NCI-H82 (cell line): Measurements from ENCODE around the gene CBX8.

Source experiments
- DNase-seq: peaks from one replicate; lab custom pipeline; 2025; lab: John Stamatoyannopoulos, UW

CBX8 gene

GRCh38 chr17:79835470-79835899 is 38.6 kb upstream of the CBX8 start:
- DNase-seq: no peak

DNA sequence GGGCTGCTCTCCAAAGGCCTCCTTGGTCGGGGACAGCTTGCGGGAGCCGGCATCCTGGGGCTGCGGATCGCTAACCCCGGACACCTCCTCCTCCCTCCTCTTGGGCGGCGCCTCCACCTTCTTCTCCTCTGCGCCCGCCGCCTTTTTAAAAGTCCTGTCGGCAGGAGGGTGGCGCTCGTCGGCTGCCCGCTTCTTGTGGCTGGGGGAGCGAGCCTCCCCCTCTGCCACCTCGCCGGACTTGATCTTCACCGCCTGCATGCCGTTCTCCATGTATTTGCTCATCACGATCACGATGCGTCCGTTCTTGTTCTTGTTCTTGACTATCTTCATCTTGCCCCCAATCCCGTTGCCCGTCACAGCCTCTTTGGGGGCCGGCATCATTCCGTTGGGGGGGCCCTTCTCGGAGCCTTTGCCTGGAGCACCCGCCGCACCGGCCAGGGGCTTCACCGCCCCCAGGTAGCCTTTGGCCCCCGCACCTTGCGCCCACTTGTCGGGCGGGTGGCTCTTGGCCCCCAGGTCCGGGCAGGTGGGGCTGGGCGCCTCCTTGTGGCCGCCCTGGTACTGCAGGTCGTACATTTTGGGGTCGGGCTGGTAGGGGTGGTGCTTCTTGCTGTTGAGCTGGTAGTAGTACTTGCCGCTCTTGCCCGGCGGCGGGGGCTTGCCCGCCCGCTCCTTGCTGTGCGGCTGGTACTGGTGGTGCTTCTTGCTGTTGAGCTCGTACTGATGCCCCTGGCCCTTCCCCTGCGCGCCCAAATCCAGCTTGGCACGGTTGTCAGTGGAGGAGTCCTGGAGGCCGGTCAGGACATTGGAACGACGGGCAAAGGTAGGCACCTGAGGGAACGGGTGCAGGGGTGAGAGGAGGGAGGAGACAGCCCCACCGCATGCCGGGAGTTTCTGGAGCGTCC is 37.9 kb upstream of the CBX8 start:
- peak; percentile 20 for DNase-seq

DNA sequence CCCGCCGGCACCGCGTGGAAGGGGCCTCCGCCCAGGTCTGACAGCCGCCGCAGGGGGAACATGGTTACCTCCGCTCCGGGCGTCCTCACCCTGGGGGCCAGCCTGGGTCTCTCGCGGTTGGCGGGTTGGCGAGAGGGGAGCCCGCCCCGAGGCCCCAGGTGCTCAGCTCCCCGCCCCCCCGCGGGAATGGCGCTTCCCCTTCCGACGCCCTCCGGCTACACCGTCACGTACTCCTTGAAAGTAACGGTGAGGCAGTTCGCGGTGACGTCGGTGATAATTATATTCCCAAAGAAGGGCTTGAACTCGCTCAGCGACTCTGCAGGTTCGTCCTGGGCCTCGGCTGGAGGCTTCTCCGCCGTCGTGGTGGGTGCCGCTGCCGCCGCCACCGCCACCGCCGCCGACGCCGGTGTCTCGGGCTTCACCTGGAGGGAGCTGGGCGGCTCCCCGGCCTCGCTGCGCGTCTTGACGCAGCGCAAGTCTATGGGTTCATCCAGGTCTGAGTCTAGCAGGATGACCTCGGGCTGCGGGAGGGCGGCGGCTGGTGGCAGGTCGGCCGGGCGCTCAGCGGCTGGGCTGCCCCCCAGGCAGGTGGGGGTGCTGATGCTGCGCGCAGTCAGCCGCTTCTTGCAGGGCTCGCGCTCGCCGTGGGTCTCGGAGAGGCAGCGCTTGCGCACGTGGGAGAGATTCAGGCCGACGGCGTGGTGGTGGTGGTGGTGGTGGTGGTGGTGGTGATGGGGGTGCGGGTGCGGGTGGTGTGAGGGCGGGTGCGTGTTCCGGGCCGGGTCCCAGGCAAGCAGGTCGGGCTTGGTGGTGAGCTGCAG is 37.1 kb upstream of the CBX8 start:
- DNase-seq: no peak

GRCh38 chr17:79833110-79833450 is 36.2 kb upstream of the CBX8 start:
- DNase-seq: no peak

- DNase-seq: no peak
Measured at GRCh38 chr17:79832218-79833109, 35.6 kb upstream of the CBX8 start.

- no peak for DNase-seq
Measured at GRCh38 chr17:79831265-79832217, 34.7 kb upstream of the CBX8 start.

GRCh38 chr17:79830763-79831264 is 33.9 kb upstream of the CBX8 start:
- DNase-seq: no peak

- DNase-seq: no peak
Measured at GRCh38 chr17:79830303-79830702, 33.4 kb upstream of the CBX8 start.

GRCh38 chr17:79829457-79829856 is 32.6 kb upstream of the CBX8 start:
- DNase-seq: no peak

DNA sequence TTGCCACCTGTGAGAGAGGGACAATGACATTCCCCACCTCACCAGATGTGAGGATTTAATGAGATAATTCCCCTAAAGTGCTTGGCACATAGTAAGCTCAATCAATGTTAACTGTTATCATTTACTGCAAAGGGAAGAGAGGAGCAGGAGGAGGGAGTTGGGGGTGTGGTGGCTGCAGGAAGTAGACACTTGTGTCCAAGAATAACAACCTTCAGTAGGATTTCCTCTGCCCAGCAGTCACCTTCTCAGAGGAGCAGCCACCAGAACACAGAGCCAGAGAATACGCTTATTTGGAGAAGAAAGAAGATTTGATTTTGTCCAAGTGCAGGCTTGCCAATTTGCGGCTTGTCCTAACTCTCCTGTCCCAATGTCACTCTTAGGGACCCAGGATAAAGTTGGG is 32.1 kb upstream of the CBX8 start:
- DNase-seq: peak; percentile 67

GRCh38 chr17:79826841-79827578 is 30.1 kb upstream of the CBX8 start:
- no peak for DNase-seq

GRCh38 chr17:79826204-79826680 is 29.4 kb upstream of the CBX8 start:
- DNase-seq: no peak

DNA sequence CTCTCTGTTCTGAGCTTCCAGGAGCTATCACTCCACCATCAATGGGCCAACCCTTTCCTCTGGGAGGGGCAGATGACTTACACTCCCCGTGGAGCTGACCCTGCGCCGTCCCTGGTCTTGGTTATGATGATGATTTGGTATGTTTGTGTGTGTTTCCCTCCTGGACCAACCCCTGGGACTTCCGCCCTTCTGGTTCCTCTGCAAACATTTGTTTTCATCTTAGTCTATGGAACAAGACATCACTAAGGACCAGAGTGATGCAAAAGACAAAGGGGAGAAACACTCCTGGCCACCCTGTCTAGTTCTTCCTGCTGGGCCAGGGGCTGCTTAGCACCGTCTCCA is 28.7 kb upstream of the CBX8 start:
- DNase-seq: no peak

- no peak for DNase-seq
Measured at GRCh38 chr17:79824893-79825579, 28.2 kb upstream of the CBX8 start.

GRCh38 chr17:79824234-79824633 is 27.4 kb upstream of the CBX8 start:
- DNase-seq: no peak

DNA sequence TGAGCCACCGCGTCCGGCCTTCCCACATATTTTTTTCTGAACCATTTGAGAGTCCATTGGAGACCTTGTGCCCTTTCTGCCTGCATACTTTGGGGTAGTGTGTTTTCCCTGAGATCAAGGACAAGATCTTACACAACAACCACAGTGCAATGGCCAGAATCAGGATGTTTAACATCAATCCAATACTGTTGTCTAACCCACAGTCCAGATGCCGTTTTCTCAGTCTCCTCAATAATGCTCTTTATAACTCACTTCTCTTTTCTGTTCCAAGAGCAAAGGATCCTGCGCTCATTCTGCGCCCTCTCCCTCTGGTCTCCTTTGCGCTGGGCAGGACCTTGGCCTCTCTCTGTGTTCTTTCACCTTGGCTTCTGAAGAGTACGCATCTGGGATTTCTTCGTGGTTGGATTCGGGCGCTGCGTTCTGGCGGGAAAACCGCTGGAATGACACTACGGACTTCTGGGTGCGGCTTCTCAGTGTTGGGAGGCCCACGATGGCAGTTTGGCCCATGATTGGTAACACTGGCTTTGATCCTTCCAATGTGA is 25.8 kb upstream of the CBX8 start:
- no peak for DNase-seq

DNA sequence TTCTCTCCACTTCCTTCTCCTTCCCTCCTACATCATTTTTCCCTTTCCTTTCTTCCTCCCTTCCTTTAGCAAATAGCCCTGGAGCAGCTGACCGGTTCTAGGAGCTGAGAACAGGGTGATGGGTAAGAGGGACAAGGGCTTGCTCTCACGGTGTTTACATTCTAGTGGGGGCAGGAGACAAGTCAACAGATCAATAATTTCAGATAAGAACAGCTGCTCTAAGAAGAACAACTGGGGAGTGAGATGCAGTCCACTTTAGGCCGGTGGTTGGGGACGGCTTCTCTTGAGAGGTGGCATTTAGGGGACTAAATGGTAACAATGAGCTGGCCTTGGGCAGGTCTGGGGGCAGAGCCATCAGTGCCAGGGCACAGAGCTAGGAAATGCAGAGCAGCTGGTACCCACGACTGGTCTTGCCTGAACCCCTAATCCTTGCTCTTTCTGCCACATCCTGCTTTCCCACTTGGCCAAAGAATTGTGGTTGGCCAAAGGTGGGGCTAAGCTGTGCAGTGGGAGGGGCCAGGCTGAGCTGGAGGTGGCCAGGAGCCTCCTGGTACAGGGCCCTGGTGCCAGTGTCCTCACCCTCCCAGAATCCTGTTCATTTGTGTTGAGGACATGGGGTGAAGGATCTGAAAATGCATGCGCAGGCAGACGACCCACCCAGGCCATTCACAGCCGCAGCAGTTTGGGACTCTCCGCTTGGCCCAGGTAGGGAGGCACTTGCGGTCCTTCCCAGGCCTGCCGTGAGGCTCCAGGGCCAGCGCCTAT is 24.6 kb upstream of the CBX8 start:
- DNase-seq: no peak

GRCh38 chr17:79820959-79821330 is 24.1 kb upstream of the CBX8 start:
- no peak for DNase-seq
